A549 treated with AZD9567 at 1 μM for 4 hours (cell line): ENCODE results near the gene DISP2. TPM values are rescaled to one million over a fixed set of nuclear protein-coding genes. Genes with fewer than 3 reads are reported as not detected.

Experiments used
- total RNA-seq: library from RNA; stranded (reverse); fragments of 200-300 nt; extraction: Qiagen RNA extraction; gene quantifications from 5 replicates; pipeline ENCODE4 v1.2.3, GENCODE V29; 2022; ENCODE audit not compliant: insufficient read depth

Gene DISP2
- total RNA-seq: 0.71 to 2.2 TPM (median 1.3 TPM) in 4 of 5 replicates, not detected in the other

GRCh38 chr15:40357723-40358470 lies at the start of gene DISP2:
TSS of gene DISP2 (plus strand) at chr15:40358219. CDS start at chr15:40358322, 103 bp downstream.

GRCh38 chr15:40323239-40323952 lies 34.6 kb upstream of the DISP2 start, which contains the start of gene INAFM2:
TSS of gene INAFM2 (plus strand) at chr15:40323692. CDS start at chr15:40324056, 364 bp downstream.

GRCh38 chr15:40340740-40341400 lies 17.1 kb upstream of the DISP2 start, which contains the start of gene CCDC9B:
TSS of gene CCDC9B (minus strand) at chr15:40340939. CDS start at chr15:40340819, 120 bp downstream.

GRCh38 chr15:40382580-40383456 lies 24.8 kb downstream of the DISP2 start, which contains the start of gene KNSTRN:
TSS of gene KNSTRN (plus strand) at chr15:40382721. CDS start at chr15:40382836, 115 bp downstream.

GRCh38 chr15:40405501-40406381 lies 47.7 kb downstream of the DISP2 start, which contains the start of gene IVD:
TSS of gene IVD (plus strand) at chr15:40405795. CDS start at chr15:40405828, 33 bp downstream.

Other genes starting within 250 kb of the DISP2 start
- gene BMF, start 249.3 kb upstream of the DISP2 start, total RNA-seq: 0.42 to 1.4 TPM (median 1.2 TPM) in 5 replicates
- gene BUB1B, start 197.2 kb upstream of the DISP2 start, total RNA-seq: 24.6 to 27.6 TPM (median 25.8 TPM) in 5 replicates
- 0.16 to 0.31 TPM (median 0.24 TPM) in 4 of 5 replicates, not detected in the other for gene PAK6, start 119.2 kb upstream of the DISP2 start, total RNA-seq
- gene ANKRD63, start 75.2 kb upstream of the DISP2 start, total RNA-seq: 0.14 to 0.35 TPM (median 0.34 TPM) in 4 of 5 replicates, not detected in the other
- gene PLCB2, start 50.3 kb upstream of the DISP2 start, total RNA-seq: 0.52 to 1.2 TPM (median 0.73 TPM) in 4 of 5 replicates, not detected in the other
- gene INAFM2, start 34.5 kb upstream of the DISP2 start, total RNA-seq: 6.9 to 7.8 TPM (median 7.2 TPM) in 5 replicates
- gene CCDC9B, start 17.3 kb upstream of the DISP2 start, total RNA-seq: 15.6 to 19.3 TPM (median 15.8 TPM) in 5 replicates
- not detected in 5 replicates for gene PHGR1, start 7.2 kb upstream of the DISP2 start, total RNA-seq
- 39.4 to 49.4 TPM (median 45.5 TPM) in 5 replicates for gene KNSTRN, start 24.5 kb downstream of the DISP2 start, total RNA-seq
- gene IVD, start 47.6 kb downstream of the DISP2 start, total RNA-seq: 13.2 to 25.9 TPM (median 15.2 TPM) in 5 replicates
- 9.1 to 11.9 TPM (median 11.7 TPM) in 5 replicates for gene BAHD1, start 82.7 kb downstream of the DISP2 start, total RNA-seq
- 9.6 to 17.9 TPM (median 16.4 TPM) in 5 replicates for gene CHST14, start 112.8 kb downstream of the DISP2 start, total RNA-seq
- 14.6 to 17.3 TPM (median 15.5 TPM) in 5 replicates for gene CCDC32, start 206.8 kb downstream of the DISP2 start, total RNA-seq
- gene RPUSD2, start 211.1 kb downstream of the DISP2 start, total RNA-seq: 8.6 to 17.1 TPM (median 16.1 TPM) in 5 replicates
- 5.3 to 10.1 TPM (median 7.6 TPM) in 5 replicates for gene KNL1, start 236.0 kb downstream of the DISP2 start, total RNA-seq